HepG2 (cell line): ENCODE data around the gene PROC. TPM values are rescaled to one million over a fixed set of nuclear protein-coding genes. Genes with fewer than 3 reads are reported as not detected.

Experiments used
- ATAC-seq: fragments of 200-7000 bp; cut with Tn5 transposase; 3 replicates; pipeline ENCODE4 v1.9.1; 2020; ENCODE audit warnings: mild to moderate bottlenecking, moderate library complexity
- BruUV-seq: library from RNA; stranded (reverse); fragments of 400-500 nt; replicated peaks from 2 replicates; lab custom pipeline; 2021; lab: Mats Ljungman, UMichigan
- CTCF ChIA-PET: fragments of 300-600 bp; formaldehyde crosslinking; extraction: SDS; loops from one replicate; lab custom pipeline; 2021; ENCODE audit warnings: low total read pairs, inconsistent platforms, low intra/inter-chr PET ratio; lab: Yijun Ruan, JAX
- POLR2A ChIA-PET: fragments of 350-600 bp; sonication (Branson Sonifier 250); formaldehyde crosslinking; loops from one replicate; lab custom pipeline; 2020; ENCODE audit warnings: antibody characterized with exemption, inconsistent platforms; lab: Yijun Ruan, JAX
- DNase-seq: peaks from one replicate; pipeline ENCODE4 v3.0.0-alpha.2; 2015; ENCODE audit warnings: low spot score
- FAIRE-seq: peaks from 3 replicates; lab custom pipeline; 2011; peaks lifted over from hg19 to GRCh38; lab: Jason Lieb, UNC
- H2AFZ ChIP-seq: one replicate; pipeline ENCODE4 v1.6.1; 2011; ENCODE audit warnings: low read length, inconsistent platforms
- H3K27ac ChIP-seq: fragments of 300-600 bp; 3 replicates; pipeline ENCODE4 v1.8.0; 2011; ENCODE audit warnings: mixed run types, mild to moderate bottlenecking, mixed read lengths, low read length, inconsistent platforms; ENCODE audit not compliant: insufficient read depth; ENCODE audit errors: extremely low read length
- H3K27me3 ChIP-seq, 2 experiments: fragments of 200-600 bp in 1 of 2; 2 replicates in 1 of 2; 3 replicates in 1 of 2; pipeline versions ENCODE4 v1.6.0 to v1.8.0; 2011; ENCODE audit warnings: low read length in 2 of 2, mild to moderate bottlenecking in 2 of 2, moderate library complexity in 2 of 2, inconsistent platforms in 1 of 2; ENCODE audit not compliant: insufficient read depth in 2 of 2, control insufficient read depth in 1 of 2
- H3K36me3 ChIP-seq, 2 experiments: fragments of 200-600 bp in 1 of 2; replicated peaks in 1 of 2; 2 replicates in 1 of 2; 3 replicates in 1 of 2; pipeline versions ENCODE4 v1.5.1 to v1.8.0; 2011; ENCODE audit warnings: low read length in 2 of 2, inconsistent platforms in 1 of 2; ENCODE audit not compliant: insufficient read depth in 2 of 2, control insufficient read depth in 1 of 2
- H3K4me1 ChIP-seq: 2 replicates; pipeline ENCODE4 v1.5.1; 2012; ENCODE audit warnings: low read length, inconsistent platforms; ENCODE audit not compliant: insufficient read depth
- H3K4me2 ChIP-seq: 2 replicates; pipeline ENCODE4 v1.6.0; 2011; ENCODE audit warnings: low read depth, low read length, inconsistent platforms
- H3K4me3 ChIP-seq, 3 experiments: fragments of 200-600 bp in 1 of 3; sonication (generic), shearing (Covaris generic) in 1 of 3; replicated peaks in 1 of 3; 2 replicates each; pipeline ENCODE4 v1.5.1; 2011 to 2016; ENCODE audit warnings: low read length in 3 of 3, inconsistent platforms in 2 of 3, low read depth in 2 of 3, mild to moderate bottlenecking in 2 of 3, control low read depth in 1 of 3, mixed read lengths in 1 of 3; ENCODE audit not compliant: insufficient read depth in 1 of 3
- H3K79me2 ChIP-seq: one replicate; pipeline ENCODE4 v1.6.1; 2011; ENCODE audit warnings: low read length, inconsistent platforms; ENCODE audit not compliant: insufficient read depth
- H3K9ac ChIP-seq: 2 replicates; pipeline ENCODE4 v1.6.0; 2011; ENCODE audit warnings: mild to moderate bottlenecking, low read depth, low read length, inconsistent platforms; ENCODE audit not compliant: insufficient read depth
- H3K9me3 ChIP-seq: 2 replicates; pipeline ENCODE4 v1.5.1; 2012; ENCODE audit warnings: mild to moderate bottlenecking, low read length
- H4K20me1 ChIP-seq: 2 replicates; pipeline ENCODE4 v1.6.0; 2011; ENCODE audit warnings: inconsistent platforms, mild to moderate bottlenecking, low read length, moderate library complexity; ENCODE audit not compliant: insufficient read depth
- ARNT2 ChIP-seq: sonication (generic); formaldehyde crosslinking; IDR thresholded peaks from 2 replicates; pipeline ENCODE4 v1.8.0; 2022; ENCODE audit warnings: mild to moderate bottlenecking, low read depth, missing genetic modification reagents, moderate library complexity
- ATF1 ChIP-seq: IDR thresholded peaks from 2 replicates; pipeline ENCODE4 v1.6.1; 2016; ENCODE audit warnings: mild to moderate bottlenecking, control low read depth
- CBX5 ChIP-seq: sonication (generic); formaldehyde crosslinking; IDR thresholded peaks from 2 replicates; pipeline ENCODE4 v1.4.0; 2020; ENCODE audit warnings: missing genetic modification reagents, borderline replicate concordance
- CENPX ChIP-seq: sonication (generic); formaldehyde crosslinking; IDR thresholded peaks from 2 replicates; pipeline ENCODE4 v1.9.0; 2021; ENCODE audit warnings: mild to moderate bottlenecking, missing genetic modification reagents, moderate library complexity
- FOSL2 ChIP-seq: sonication (generic); formaldehyde crosslinking; IDR thresholded peaks from 2 replicates; pipeline ENCODE4 v1.4.0; 2020; ENCODE audit warnings: missing genetic modification reagents
- HNF4A ChIP-seq: sonication (generic); formaldehyde crosslinking; IDR thresholded peaks from 2 replicates; pipeline ENCODE4 v1.4.0; 2020; ENCODE audit warnings: missing genetic modification reagents
- NR2F6 ChIP-seq, 2 experiments: IDR thresholded peaks; 2 replicates each; pipeline ENCODE4 v1.6.1; 2016; ENCODE audit warnings: antibody characterized with exemption in 1 of 2, mild to moderate bottlenecking in 1 of 2
- SMARCE1 ChIP-seq: fragments of 450-650 bp; IDR thresholded peaks from 2 replicates; pipeline ENCODE4 v1.6.1; 2017; ENCODE audit warnings: borderline replicate concordance
- TBX2 ChIP-seq: sonication (generic); formaldehyde crosslinking; IDR thresholded peaks from 2 replicates; pipeline ENCODE4 v1.5.0; 2020; ENCODE audit warnings: missing genetic modification reagents, mild to moderate bottlenecking, borderline replicate concordance
- ZFP62 ChIP-seq: sonication (generic); formaldehyde crosslinking; IDR thresholded peaks from 2 replicates; pipeline ENCODE4 v1.4.0; 2020; ENCODE audit warnings: missing genetic modification reagents
- ZFYVE20 ChIP-seq: sonication (generic); formaldehyde crosslinking; IDR thresholded peaks from 2 replicates; pipeline ENCODE4 v1.8.0; 2023; ENCODE audit warnings: low read depth, mild to moderate bottlenecking, moderate library complexity, missing genetic modification reagents, borderline replicate concordance
- ZNF180 ChIP-seq: sonication (generic); formaldehyde crosslinking; IDR thresholded peaks from 2 replicates; pipeline ENCODE4 v1.4.0; 2020; ENCODE audit warnings: low read depth, missing genetic modification reagents, borderline replicate concordance
- ZNF253 ChIP-seq: sonication (generic); formaldehyde crosslinking; IDR thresholded peaks from 2 replicates; pipeline ENCODE4 v1.8.0; 2022; ENCODE audit warnings: mild to moderate bottlenecking, missing genetic modification reagents, borderline replicate concordance
- ZNF30 ChIP-seq: sonication (generic); formaldehyde crosslinking; IDR thresholded peaks from 2 replicates; pipeline ENCODE4 v1.5.0; 2020; ENCODE audit warnings: mild to moderate bottlenecking, missing genetic modification reagents
- ZNF607 ChIP-seq: sonication (generic); formaldehyde crosslinking; IDR thresholded peaks from 2 replicates; pipeline ENCODE4 v1.5.1; 2020; ENCODE audit warnings: missing genetic modification reagents, mild to moderate bottlenecking, borderline replicate concordance
- ZNF761 ChIP-seq: sonication (generic); formaldehyde crosslinking; conservative IDR thresholded peaks from 2 replicates; pipeline ENCODE4 v1.4.0; 2020; ENCODE audit warnings: mild to moderate bottlenecking, missing genetic modification reagents
- WGBS: methylation state at CpG from one replicate; pipeline ENCODE4 v1.1.6; 2017; ENCODE audit warnings: low lambda C conversion rate; 5-methylcytosine and 5-hydroxymethylcytosine counted together
- in situ Hi-C: cut with HindIII; loops from 2 replicates; pipeline ENCODE4 v1.10.0; 2017; ENCODE audit warnings: low pct_unique_long_range_greater_than_20kb; ENCODE audit not compliant: extremely low pct_ligation_motif_present
- intact Hi-C: fragments of 100-400 bp; cut with micrococcal nuclease; formaldehyde crosslinking; loops from one replicate; pipeline ENCODE4 v1.10.0; 2022; ENCODE audit not compliant: unreplicated experiment
- polyA plus RNA-seq, 8 experiments: library from polyadenylated mRNA; depleted of rRNA in 3 of 8; stranded (reverse) in 7 of 8; unstranded in 1 of 8; fragments of >200 nt; fragmentation: Illumina TruSeq in 4 of 8; extraction: Trizol in 4 of 8; gene quantifications; 2 replicates each; pipeline versions ENCODE4 v1.2.1 to v1.2.3, GENCODE V29; 2011 to 2016; ENCODE audit warnings: low read depth in 4 of 8, missing spikeins in 1 of 8, mixed read lengths in 1 of 8; ENCODE audit not compliant: insufficient read depth in 1 of 8
- total RNA-seq, 5 experiments: library from RNA; depleted of rRNA; stranded (reverse); fragments of >200 nt; fragmentation: Illumina TruSeq; extraction: Trizol; gene quantifications; 2 replicates each; pipeline ENCODE4 v1.2.3, GENCODE V29; 2016; ENCODE audit warnings: low read depth in 1 of 5
- TF ChIP-seq, protein P1 (sequence below): sonication (generic); formaldehyde crosslinking; IDR thresholded peaks from 2 replicates; pipeline ENCODE4 v1.4.0; 2020; ENCODE audit warnings: missing genetic modification reagents, borderline replicate concordance
- TF ChIP-seq, protein P2 (sequence below): sonication (generic); formaldehyde crosslinking; IDR thresholded peaks from 2 replicates; pipeline ENCODE4 v1.5.1; 2020; ENCODE audit warnings: mild to moderate bottlenecking, missing genetic modification reagents, moderate library complexity
- TF ChIP-seq, protein P3 (sequence below): sonication (generic); formaldehyde crosslinking; IDR thresholded peaks from 2 replicates; pipeline ENCODE4 v1.5.0; 2020; ENCODE audit warnings: missing genetic modification reagents

The PROC gene
- total and polyA plus RNA-seq, 2 of the 13 experiments (the other 11 are each of a cell fraction or from before 2014, with no cell fraction given): 134 to 185 TPM

DNA sequence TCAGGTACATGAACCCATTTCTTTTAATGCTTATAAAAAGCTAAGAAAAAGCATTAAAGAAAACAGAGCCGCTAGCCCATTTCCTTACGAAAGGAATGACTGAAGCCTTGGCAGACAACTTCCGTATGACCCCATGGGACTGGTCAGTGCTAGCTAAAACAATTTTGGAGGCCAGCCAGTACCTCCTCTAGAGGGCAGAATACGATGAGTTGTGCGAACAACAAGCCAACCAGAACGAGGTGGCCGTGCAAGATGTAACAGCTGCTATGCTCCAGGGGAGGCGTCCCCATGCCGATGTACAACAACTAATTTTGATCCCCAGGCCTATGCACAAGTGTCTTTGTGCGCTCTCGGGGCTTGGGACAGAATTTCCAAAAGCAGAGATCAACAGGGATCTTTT is 47.2 kb upstream of the PROC start:
- peaks cover 16% of the 10 kb centered on the region; the same call in 1 of the 2 replicates for H4K20me1 ChIP-seq

More for the DNA sequence above, 47.2 kb upstream of the PROC start:
- DNase-seq (no peak), ATAC-seq (no peak), FAIRE-seq (no peak)
- H3K79me2 ChIP-seq: peaks cover 94% of the 10 kb centered on the region
- H3K9me3 ChIP-seq: peaks cover 44% of the 10 kb centered on the region
- intact Hi-C loops (no loop called here), in situ Hi-C loops (no loop called here)
- WGBS: 97% methylated on average over 11 of the region's 11 CpGs
- no peak overlapping the region for H3K4me3 ChIP-seq
- H3K36me3 ChIP-seq: peaks cover 0 to 7% of the 10 kb centered on the region in 2 experiments; a peak in 1 of 5 replicates
- peaks cover 20% of the 10 kb centered on the region; the same call in 1 of the 2 replicates for H3K4me1 ChIP-seq
- no peak overlapping the region for H2AFZ ChIP-seq
- H3K9ac ChIP-seq: no peak overlapping the region
- ChIA-PET CTCF (no interaction called here), POLR2A (no interaction called here)
- no peak overlapping the region for H3K27ac ChIP-seq
- no peaks in the 10 kb centered on the region for H3K27me3 ChIP-seq
- no TSS peak for BruUV-seq
- TF ChIP-seq, protein P1, sequence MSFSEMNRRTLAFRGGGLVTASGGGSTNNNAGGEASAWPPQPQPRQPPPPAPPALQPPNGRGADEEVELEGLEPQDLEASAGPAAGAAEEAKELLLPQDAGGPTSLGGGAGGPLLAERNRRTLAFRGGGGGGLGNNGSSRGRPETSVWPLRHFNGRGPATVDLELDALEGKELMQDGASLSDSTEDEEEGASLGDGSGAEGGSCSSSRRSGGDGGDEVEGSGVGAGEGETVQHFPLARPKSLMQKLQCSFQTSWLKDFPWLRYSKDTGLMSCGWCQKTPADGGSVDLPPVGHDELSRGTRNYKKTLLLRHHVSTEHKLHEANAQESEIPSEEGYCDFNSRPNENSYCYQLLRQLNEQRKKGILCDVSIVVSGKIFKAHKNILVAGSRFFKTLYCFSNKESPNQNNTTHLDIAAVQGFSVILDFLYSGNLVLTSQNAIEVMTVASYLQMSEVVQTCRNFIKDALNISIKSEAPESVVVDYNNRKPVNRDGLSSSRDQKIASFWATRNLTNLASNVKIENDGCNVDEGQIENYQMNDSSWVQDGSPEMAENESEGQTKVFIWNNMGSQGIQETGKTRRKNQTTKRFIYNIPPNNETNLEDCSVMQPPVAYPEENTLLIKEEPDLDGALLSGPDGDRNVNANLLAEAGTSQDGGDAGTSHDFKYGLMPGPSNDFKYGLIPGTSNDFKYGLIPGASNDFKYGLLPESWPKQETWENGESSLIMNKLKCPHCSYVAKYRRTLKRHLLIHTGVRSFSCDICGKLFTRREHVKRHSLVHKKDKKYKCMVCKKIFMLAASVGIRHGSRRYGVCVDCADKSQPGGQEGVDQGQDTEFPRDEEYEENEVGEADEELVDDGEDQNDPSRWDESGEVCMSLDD (CRISPR knock-in tag): no peak
- TF ChIP-seq ATF1 (CRISPR knock-in tag) (no peak), CENPX (CRISPR knock-in tag) (no peak), ZNF253 (CRISPR knock-in tag) (no peak), ZNF761 (CRISPR knock-in tag) (no peak), FOSL2 (CRISPR knock-in tag) (no peak), ZNF607 (CRISPR knock-in tag) (no peak), CBX5 (no peak), ZFYVE20 (CRISPR knock-in tag) (no peak), SMARCE1 (no peak), ARNT2 (no peak), ZFP62 (CRISPR knock-in tag) (no peak), ZNF30 (CRISPR knock-in tag) (no peak), NR2F6 (IDR thresholded peaks at IDR 0.05) (no peak), NR2F6 (CRISPR knock-in tag; IDR thresholded peaks at IDR 0.05) (no peak), ZNF180 (no peak), TBX2 (no peak), HNF4A (CRISPR knock-in tag) (no peak)
- TF ChIP-seq, protein P2, sequence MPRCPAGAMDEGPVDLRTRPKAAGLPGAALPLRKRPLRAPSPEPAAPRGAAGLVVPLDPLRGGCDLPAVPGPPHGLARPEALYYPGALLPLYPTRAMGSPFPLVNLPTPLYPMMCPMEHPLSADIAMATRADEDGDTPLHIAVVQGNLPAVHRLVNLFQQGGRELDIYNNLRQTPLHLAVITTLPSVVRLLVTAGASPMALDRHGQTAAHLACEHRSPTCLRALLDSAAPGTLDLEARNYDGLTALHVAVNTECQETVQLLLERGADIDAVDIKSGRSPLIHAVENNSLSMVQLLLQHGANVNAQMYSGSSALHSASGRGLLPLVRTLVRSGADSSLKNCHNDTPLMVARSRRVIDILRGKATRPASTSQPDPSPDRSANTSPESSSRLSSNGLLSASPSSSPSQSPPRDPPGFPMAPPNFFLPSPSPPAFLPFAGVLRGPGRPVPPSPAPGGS (CRISPR knock-in tag): no peak
- TF ChIP-seq, protein P3, sequence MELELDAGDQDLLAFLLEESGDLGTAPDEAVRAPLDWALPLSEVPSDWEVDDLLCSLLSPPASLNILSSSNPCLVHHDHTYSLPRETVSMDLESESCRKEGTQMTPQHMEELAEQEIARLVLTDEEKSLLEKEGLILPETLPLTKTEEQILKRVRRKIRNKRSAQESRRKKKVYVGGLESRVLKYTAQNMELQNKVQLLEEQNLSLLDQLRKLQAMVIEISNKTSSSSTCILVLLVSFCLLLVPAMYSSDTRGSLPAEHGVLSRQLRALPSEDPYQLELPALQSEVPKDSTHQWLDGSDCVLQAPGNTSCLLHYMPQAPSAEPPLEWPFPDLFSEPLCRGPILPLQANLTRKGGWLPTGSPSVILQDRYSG (CRISPR knock-in tag): no peak
- no peak overlapping the region for H3K4me2 ChIP-seq
